Measurements from ENCODE around the gene ARHGDIG.

The ARHGDIG gene

DNA sequence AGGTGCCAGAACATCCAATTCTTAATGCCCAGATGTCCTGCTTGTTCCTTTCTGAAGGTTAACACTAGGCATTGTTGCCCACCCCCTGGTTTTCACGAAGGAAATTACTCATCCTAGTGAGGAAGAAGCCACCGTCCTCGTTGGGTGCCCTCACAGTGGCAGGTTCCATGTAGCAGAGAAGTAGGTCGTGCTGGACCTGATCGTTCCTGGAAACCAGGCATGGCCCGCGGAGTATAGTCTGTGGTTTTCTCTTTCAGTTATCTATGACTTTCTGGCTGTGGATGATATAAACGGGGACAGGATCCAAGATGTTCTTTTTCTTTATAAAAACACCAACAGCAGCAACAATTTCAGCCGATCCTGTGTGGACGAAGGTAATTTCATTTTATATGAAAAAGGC is 21.2 kb upstream of the ARHGDIG start:
- no peaks in the 10 kb centered on the region for H3K36me3 ChIP-seq (ENCODE audit: low read length)

DNA sequence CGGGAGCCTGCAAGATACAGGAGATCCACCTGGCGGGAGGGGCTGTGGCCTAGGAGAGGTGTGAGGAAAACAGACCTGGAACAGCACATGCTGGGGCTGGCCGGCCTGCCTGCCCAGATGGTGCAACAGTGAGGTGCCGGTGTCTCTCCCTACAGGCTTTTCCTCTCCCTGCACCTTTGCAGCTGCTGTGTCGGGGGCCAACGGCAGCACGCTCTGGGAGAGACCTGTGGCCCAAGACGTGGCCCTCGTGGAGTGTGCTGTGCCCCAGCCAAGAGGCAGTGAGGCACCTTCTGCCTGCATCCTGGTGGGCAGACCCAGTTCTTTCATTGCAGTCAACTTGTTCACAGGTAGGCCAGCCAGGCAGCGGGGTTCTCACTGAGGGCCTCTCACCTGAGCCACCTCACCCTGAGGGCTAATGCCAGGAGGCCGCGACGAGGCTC is 20.6 kb upstream of the ARHGDIG start:
- no peaks in the 10 kb centered on the region for H3K27me3 ChIP-seq (ENCODE audit: low read length)
- no peak overlapping the region for H3K4me2 ChIP-seq (ENCODE audit: low read depth, low read length, poor library complexity, severe bottlenecking)
- TF ChIP-seq, protein P1, sequence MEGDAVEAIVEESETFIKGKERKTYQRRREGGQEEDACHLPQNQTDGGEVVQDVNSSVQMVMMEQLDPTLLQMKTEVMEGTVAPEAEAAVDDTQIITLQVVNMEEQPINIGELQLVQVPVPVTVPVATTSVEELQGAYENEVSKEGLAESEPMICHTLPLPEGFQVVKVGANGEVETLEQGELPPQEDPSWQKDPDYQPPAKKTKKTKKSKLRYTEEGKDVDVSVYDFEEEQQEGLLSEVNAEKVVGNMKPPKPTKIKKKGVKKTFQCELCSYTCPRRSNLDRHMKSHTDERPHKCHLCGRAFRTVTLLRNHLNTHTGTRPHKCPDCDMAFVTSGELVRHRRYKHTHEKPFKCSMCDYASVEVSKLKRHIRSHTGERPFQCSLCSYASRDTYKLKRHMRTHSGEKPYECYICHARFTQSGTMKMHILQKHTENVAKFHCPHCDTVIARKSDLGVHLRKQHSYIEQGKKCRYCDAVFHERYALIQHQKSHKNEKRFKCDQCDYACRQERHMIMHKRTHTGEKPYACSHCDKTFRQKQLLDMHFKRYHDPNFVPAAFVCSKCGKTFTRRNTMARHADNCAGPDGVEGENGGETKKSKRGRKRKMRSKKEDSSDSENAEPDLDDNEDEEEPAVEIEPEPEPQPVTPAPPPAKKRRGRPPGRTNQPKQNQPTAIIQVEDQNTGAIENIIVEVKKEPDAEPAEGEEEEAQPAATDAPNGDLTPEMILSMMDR (IDR thresholded peaks at IDR 0.05; ENCODE audit: insufficient read depth, low read length, poor library complexity, severe bottlenecking) = no peak
- no peak for TF ChIP-seq EZH2phosphoT487 (conservative IDR thresholded peaks at IDR 0.05; ENCODE audit: low read length)
- no peaks in the 10 kb centered on the region for H3K36me3 ChIP-seq (ENCODE audit: low read length)
- no peak overlapping the region for H2AFZ ChIP-seq (ENCODE audit: low read depth, low read length, severe bottlenecking)
- H3F3A ChIP-seq (ENCODE audit: insufficient read depth) = no peaks in the 10 kb centered on the region
- no peak overlapping the region for H3K4me3 ChIP-seq (ENCODE audit: insufficient read depth, low read length, poor library complexity, severe bottlenecking)
- H3K9me3 ChIP-seq (ENCODE audit: insufficient read depth, low read length) = no peaks in the 10 kb centered on the region
- H4K20me1 ChIP-seq (ENCODE audit: low read depth, low read length) = no peaks in the 10 kb centered on the region
- H3K27ac ChIP-seq (ENCODE audit: low read depth, low read length) = no peak overlapping the region
- H3K9me2 ChIP-seq (replicated peaks; ENCODE audit: insufficient read depth, low read length) = no peaks in the 10 kb centered on the region
- no peak overlapping the region for H3K9ac ChIP-seq (ENCODE audit: low read length)
- H3K79me2 ChIP-seq (ENCODE audit: insufficient read depth, low read length) = no peaks in the 10 kb centered on the region

More for the DNA sequence above, 21.2 kb upstream of the ARHGDIG start:
- H3K9me3 ChIP-seq (ENCODE audit: insufficient read depth, low read length) = no peaks in the 10 kb centered on the region
- no peaks in the 10 kb centered on the region for H4K20me1 ChIP-seq (ENCODE audit: low read depth, low read length)
- H3K9ac ChIP-seq (ENCODE audit: low read length) = no peak overlapping the region
- H3K4me3 ChIP-seq (ENCODE audit: insufficient read depth, low read length, poor library complexity, severe bottlenecking) = no peak overlapping the region
- no peaks in the 10 kb centered on the region for H3K79me2 ChIP-seq (ENCODE audit: insufficient read depth, low read length)
- no peaks in the 10 kb centered on the region for H3K9me2 ChIP-seq (replicated peaks; ENCODE audit: insufficient read depth, low read length)
- H3F3A ChIP-seq (ENCODE audit: insufficient read depth) = no peaks in the 10 kb centered on the region
- TF ChIP-seq, protein P1 (IDR thresholded peaks at IDR 0.05; ENCODE audit: insufficient read depth, low read length, poor library complexity, severe bottlenecking) = no peak
- TF ChIP-seq EZH2phosphoT487 (conservative IDR thresholded peaks at IDR 0.05; ENCODE audit: low read length) = no peak
- no peak overlapping the region for H3K27ac ChIP-seq (ENCODE audit: low read depth, low read length)
- H2AFZ ChIP-seq (ENCODE audit: low read depth, low read length, severe bottlenecking) = no peak overlapping the region
- H3K4me2 ChIP-seq (ENCODE audit: low read depth, low read length, poor library complexity, severe bottlenecking) = no peak overlapping the region
- no peaks in the 10 kb centered on the region for H3K27me3 ChIP-seq (ENCODE audit: low read length)

DNA sequence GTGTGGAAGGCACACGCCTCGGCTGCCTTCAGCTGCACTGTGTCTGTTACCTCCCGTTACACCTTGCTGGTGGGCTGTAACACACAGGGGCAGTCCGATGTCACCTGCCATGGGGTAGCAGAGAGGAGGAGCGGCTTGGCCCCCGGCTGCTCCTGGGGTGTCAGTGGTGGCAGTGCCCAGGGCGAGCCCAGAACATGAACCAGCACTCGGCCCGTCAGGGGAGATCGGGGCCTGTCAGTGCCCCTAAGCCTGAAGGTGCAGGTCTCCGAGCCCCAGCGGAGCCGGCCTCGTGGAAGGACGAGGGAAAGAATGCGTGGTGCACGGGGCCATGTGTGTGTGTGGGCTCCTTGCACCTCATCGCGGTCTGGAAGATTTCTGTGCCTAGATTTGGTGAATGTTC is 20.1 kb upstream of the ARHGDIG start:
- no peaks in the 10 kb centered on the region for H3K79me2 ChIP-seq (ENCODE audit: insufficient read depth, low read length)
- H3F3A ChIP-seq (ENCODE audit: insufficient read depth) = no peaks in the 10 kb centered on the region
- H2AFZ ChIP-seq (ENCODE audit: low read depth, low read length, severe bottlenecking) = no peak overlapping the region
- TF ChIP-seq, protein P1 (IDR thresholded peaks at IDR 0.05; ENCODE audit: insufficient read depth, low read length, poor library complexity, severe bottlenecking) = no peak
- TF ChIP-seq EZH2phosphoT487 (conservative IDR thresholded peaks at IDR 0.05; ENCODE audit: low read length) = no peak
- H3K4me2 ChIP-seq (ENCODE audit: low read depth, low read length, poor library complexity, severe bottlenecking) = no peak overlapping the region
- H3K9ac ChIP-seq (ENCODE audit: low read length) = no peak overlapping the region
- no peaks in the 10 kb centered on the region for H4K20me1 ChIP-seq (ENCODE audit: low read depth, low read length)
- H3K4me3 ChIP-seq (ENCODE audit: insufficient read depth, low read length, poor library complexity, severe bottlenecking) = no peak overlapping the region
- H3K36me3 ChIP-seq (ENCODE audit: low read length) = no peaks in the 10 kb centered on the region
- H3K9me2 ChIP-seq (replicated peaks; ENCODE audit: insufficient read depth, low read length) = no peaks in the 10 kb centered on the region
- no peaks in the 10 kb centered on the region for H3K9me3 ChIP-seq (ENCODE audit: insufficient read depth, low read length)
- H3K27me3 ChIP-seq (ENCODE audit: low read length) = no peaks in the 10 kb centered on the region
- no peak overlapping the region for H3K27ac ChIP-seq (ENCODE audit: low read depth, low read length)

Data from SU-DHL-6 (cell line).